Measurements from ENCODE around the gene PHLPP1. TPM values are rescaled to one million over a fixed set of nuclear protein-coding genes. Genes with fewer than 3 reads are reported as not detected.

PHLPP1 gene
- total RNA-seq, 1 experiment from 2014 or later = 14.7 TPM

DNA sequence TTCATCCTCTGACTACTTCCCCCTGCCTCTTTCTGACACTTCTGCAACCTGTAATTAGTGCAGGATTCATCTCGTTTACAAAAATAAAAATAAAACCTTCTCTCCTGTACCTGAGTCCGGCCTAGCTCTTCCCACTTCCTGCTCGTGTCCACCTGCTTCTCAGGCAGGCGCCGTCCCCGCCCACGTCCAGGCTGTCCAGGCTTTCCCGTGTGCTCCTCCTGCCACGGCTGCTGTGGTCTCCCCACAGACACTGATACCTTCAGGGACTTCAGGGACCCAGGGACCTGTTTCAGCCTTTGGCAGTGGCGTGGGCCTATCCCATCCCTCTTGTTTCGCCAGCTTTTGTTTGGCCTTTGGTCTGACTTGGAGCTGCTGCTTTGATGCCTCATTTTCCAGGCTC, 272.5 kb downstream of the PHLPP1 start:
- POLR2A ChIA-PET = no interaction called here
- intact Hi-C loops (cut with micrococcal nuclease) = no loop called here
- Histone ChIP-seq H3K4me2 (ENCODE audit: low read length) (no peak overlapping the region), H3K4me1 (ENCODE audit: control insufficient read depth in 1 of 2, insufficient read depth in 2 of 2, low read length in 2 of 2) (no peaks in the 10 kb centered on the region), H3K9me3 (ENCODE audit: control insufficient read depth in 1 of 2, insufficient read depth in 1 of 2, low read depth in 1 of 2, low read length in 2 of 2) (no peaks in the 10 kb centered on the region), H3K9ac (ENCODE audit: low read length) (no peak overlapping the region), H4K20me1 (ENCODE audit: insufficient read depth) (no peaks in the 10 kb centered on the region), H3K27me3 (ENCODE audit: insufficient read depth, low read length) (no peaks in the 10 kb centered on the region), H3K36me3 (ENCODE audit: control insufficient read depth in 1 of 2, insufficient read depth in 2 of 2, low read length in 2 of 2) (no peaks in the 10 kb centered on the region), H3K27ac (ENCODE audit: low read depth, low read length) (no peak overlapping the region), H3K79me2 (ENCODE audit: insufficient read depth, low read length) (no peaks in the 10 kb centered on the region), H3K4me3 (replicated peaks in 1 of 2; ENCODE audit: low read depth in 1 of 2, low read length in 2 of 2) (no peak overlapping the region), H3K9me2 (ENCODE audit: insufficient read depth) (no peaks in the 10 kb centered on the region), H2AFZ (ENCODE audit: low read depth, low read length, poor library complexity, severe bottlenecking) (no peak overlapping the region)
- BruUV-seq (replicated peaks) = no TSS peak
- TF ChIP-seq ZFX (IDR thresholded peaks at IDR 0.05) (no peak), YY1 (IDR thresholded peaks at IDR 0.05; ENCODE audit: extremely low read depth, insufficient replicate concordance, low read depth, low read length) (no peak), RAD21 (IDR thresholded peaks at IDR 0.05; ENCODE audit: low read depth) (no peak)
- TF ChIP-seq, protein P1, sequence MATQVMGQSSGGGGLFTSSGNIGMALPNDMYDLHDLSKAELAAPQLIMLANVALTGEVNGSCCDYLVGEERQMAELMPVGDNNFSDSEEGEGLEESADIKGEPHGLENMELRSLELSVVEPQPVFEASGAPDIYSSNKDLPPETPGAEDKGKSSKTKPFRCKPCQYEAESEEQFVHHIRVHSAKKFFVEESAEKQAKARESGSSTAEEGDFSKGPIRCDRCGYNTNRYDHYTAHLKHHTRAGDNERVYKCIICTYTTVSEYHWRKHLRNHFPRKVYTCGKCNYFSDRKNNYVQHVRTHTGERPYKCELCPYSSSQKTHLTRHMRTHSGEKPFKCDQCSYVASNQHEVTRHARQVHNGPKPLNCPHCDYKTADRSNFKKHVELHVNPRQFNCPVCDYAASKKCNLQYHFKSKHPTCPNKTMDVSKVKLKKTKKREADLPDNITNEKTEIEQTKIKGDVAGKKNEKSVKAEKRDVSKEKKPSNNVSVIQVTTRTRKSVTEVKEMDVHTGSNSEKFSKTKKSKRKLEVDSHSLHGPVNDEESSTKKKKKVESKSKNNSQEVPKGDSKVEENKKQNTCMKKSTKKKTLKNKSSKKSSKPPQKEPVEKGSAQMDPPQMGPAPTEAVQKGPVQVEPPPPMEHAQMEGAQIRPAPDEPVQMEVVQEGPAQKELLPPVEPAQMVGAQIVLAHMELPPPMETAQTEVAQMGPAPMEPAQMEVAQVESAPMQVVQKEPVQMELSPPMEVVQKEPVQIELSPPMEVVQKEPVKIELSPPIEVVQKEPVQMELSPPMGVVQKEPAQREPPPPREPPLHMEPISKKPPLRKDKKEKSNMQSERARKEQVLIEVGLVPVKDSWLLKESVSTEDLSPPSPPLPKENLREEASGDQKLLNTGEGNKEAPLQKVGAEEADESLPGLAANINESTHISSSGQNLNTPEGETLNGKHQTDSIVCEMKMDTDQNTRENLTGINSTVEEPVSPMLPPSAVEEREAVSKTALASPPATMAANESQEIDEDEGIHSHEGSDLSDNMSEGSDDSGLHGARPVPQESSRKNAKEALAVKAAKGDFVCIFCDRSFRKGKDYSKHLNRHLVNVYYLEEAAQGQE (IDR thresholded peaks at IDR 0.05; ENCODE audit: low read depth) = no peak
- RAD21 ChIA-PET (ENCODE audit: low non-redundant PET in 1 of 2, low total read pairs in 2 of 2, uncharacterized antibody in 2 of 2, unreplicated experiment in 2 of 2) = no interaction called here
- ATAC-seq (no peak), DNase-seq (ENCODE audit: low read depth, low spot score) (no peak)
- CTCF ChIA-PET = no interaction called here

GRCh38 chr18:62988471-62988870, 273.1 kb downstream of the PHLPP1 start:
- DNase-seq (ENCODE audit: low read depth, low spot score) = no peak
- Histone ChIP-seq H3K9ac (ENCODE audit: low read length) (no peak overlapping the region), H3K36me3 (ENCODE audit: control insufficient read depth in 1 of 2, insufficient read depth in 2 of 2, low read length in 2 of 2) (no peaks in the 10 kb centered on the region), H4K20me1 (ENCODE audit: insufficient read depth) (no peaks in the 10 kb centered on the region), H3K27me3 (ENCODE audit: insufficient read depth, low read length) (no peaks in the 10 kb centered on the region; the same call in 1 of the 2 replicates), H3K4me3 (replicated peaks in 1 of 2; ENCODE audit: low read depth in 1 of 2, low read length in 2 of 2) (no peak overlapping the region), H3K27ac (ENCODE audit: low read depth, low read length) (no peak overlapping the region), H2AFZ (ENCODE audit: low read depth, low read length, poor library complexity, severe bottlenecking) (no peak overlapping the region), H3K79me2 (ENCODE audit: insufficient read depth, low read length) (no peaks in the 10 kb centered on the region), H3K9me3 (ENCODE audit: control insufficient read depth in 1 of 2, insufficient read depth in 1 of 2, low read depth in 1 of 2, low read length in 2 of 2) (no peaks in the 10 kb centered on the region), H3K9me2 (ENCODE audit: insufficient read depth) (no peaks in the 10 kb centered on the region), H3K4me1 (ENCODE audit: control insufficient read depth in 1 of 2, insufficient read depth in 2 of 2, low read length in 2 of 2) (no peaks in the 10 kb centered on the region), H3K4me2 (ENCODE audit: low read length) (no peak overlapping the region)
- ChIA-PET POLR2A (no interaction called here), CTCF (no interaction called here), RAD21 (ENCODE audit: low non-redundant PET in 1 of 2, low total read pairs in 2 of 2, uncharacterized antibody in 2 of 2, unreplicated experiment in 2 of 2) (no interaction called here)
- no TSS peak for BruUV-seq (replicated peaks)
- intact Hi-C loops (cut with micrococcal nuclease) = no loop called here
- no peak for ATAC-seq
- TF ChIP-seq YY1 (IDR thresholded peaks at IDR 0.05; ENCODE audit: extremely low read depth, insufficient replicate concordance, low read depth, low read length) (no peak), CEBPB (IDR thresholded peaks at IDR 0.05; ENCODE audit: low read depth) (no peak), ELF1 (IDR thresholded peaks at IDR 0.05; ENCODE audit: borderline replicate concordance, low read depth) (no peak), SIN3A (IDR thresholded peaks at IDR 0.05; ENCODE audit: low read depth) (no peak), EZH2phosphoT487 (IDR thresholded peaks at IDR 0.05; ENCODE audit: borderline replicate concordance) (no peak), ZNF274 (IDR thresholded peaks at IDR 0.05; ENCODE audit: low read depth, low read length) (no peak), JUND (IDR thresholded peaks at IDR 0.05) (no peak), SP1 (IDR thresholded peaks at IDR 0.05; ENCODE audit: low read depth) (no peak), FOSL1 (IDR thresholded peaks at IDR 0.05; ENCODE audit: low read depth) (no peak), TCF7L2 (IDR thresholded peaks at IDR 0.05; ENCODE audit: borderline replicate concordance, extremely low read depth, insufficient read depth, insufficient read length) (no peak), POLR2A (IDR thresholded peaks at IDR 0.05; ENCODE audit: borderline replicate concordance, extremely low read depth, insufficient read depth, insufficient read length) (no peak)
- TF ChIP-seq, protein P2, sequence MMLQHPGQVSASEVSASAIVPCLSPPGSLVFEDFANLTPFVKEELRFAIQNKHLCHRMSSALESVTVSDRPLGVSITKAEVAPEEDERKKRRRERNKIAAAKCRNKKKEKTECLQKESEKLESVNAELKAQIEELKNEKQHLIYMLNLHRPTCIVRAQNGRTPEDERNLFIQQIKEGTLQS (IDR thresholded peaks at IDR 0.05) = no peak
- TF ChIP-seq, protein P1 (IDR thresholded peaks at IDR 0.05; ENCODE audit: low read depth) = no peak

Data from HCT116 (cell line).